Islet precursor cell (in vitro differentiated cells): ENCODE data around the gene PCED1A.
"Not testable (repeated sequence)": the region's sequence is repeated elsewhere in the genome, so short reads cannot be mapped to it uniquely, and the experiment has no call there.

Source experiments
- DNase-seq: peaks from one replicate; pipeline ENCODE4 v3.0.0-alpha.2; 2018

The PCED1A gene

DNA sequence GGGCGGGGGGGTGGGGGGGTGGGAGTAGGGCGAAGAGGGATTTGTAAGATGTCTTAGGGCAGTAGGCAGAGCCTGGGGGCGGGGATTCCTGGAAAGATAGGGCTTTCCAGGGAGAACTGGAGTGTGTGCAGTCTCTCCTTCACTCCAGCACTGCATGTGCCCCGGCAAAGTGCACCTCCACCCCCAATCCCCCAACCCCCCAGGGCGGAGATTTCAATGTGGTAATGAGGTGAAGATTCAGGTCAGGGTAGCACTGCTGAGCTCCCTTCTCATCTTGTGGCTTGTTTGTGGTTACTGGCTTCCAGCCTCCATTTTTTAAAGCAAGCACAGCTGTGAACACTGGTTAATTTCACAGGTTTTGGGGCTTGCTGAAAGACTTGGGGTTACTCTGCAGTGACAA, 18.4 kb downstream of the PCED1A start:
- peak; percentile 70 for DNase-seq

GRCh38 chr20:2820896-2821869, 19.3 kb downstream of the PCED1A start:
- DNase-seq, result peak; percentile 74

DNA sequence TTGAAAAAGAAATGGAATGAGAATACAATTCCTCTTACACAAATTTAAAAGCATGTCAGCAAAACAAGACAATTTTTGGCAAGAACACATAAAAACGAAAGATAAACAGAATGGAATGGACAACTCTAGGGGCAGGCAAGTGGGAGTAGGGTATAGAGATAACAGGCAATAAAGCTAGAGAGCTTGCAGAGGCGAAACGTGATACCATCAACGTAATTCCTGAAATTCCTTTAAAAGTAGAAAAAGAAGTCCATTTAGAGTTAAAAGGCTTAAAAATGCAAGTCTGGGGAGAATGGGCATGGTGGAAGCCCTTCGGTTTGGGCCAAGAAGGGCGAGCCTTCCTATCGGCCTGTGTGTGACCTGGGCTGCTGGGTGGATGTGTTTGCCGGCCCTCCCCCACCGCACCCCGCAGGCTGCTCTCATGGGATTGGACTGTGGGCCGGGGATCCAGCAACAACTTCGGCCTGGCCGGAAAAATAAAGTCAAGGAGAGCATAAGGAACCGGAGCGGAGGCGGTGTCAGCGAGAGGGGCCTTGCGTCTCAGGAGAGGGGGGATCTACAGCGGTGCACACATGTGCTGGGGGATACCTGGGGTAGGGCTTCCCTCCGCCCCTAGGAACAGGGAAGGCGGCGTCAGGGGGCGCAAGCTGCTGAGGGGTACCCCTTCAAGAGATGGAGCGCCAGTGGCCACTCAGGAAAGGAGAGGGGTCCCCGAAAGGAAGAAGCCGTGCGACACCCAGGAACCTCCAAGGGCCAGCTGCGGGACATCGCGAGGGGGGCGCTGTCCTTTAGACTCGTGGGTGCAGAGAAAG, 20.2 kb downstream of the PCED1A start:
- DNase-seq, result peak; percentile 92

GRCh38 chr20:2817891-2818595, 22.4 kb downstream of the PCED1A start:
- DNase-seq, result peak; percentile 22

DNA sequence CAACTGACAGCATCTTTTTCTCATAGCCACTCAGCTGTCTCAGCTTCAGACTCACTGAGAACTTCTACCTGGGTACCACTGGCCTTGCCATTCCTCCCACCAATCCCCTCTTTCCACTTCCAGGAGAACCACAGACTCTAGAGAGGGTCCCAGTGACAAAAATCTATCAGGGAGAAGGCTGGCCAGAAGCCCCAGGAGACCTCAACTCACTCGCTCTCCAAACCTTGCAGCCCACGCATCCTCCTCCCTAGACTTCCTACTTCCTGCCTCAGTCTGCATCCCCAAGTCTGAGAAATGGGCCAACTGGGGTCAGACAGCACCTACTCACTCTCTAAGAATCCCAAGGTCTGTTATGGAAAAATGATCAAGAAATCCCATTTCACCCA, 23.1 kb downstream of the PCED1A start:
- DNase-seq, result no peak

- DNase-seq, result peak; percentile 72
Measured at GRCh38 chr20:2816583-2817340, 23.7 kb downstream of the PCED1A start.

GRCh38 chr20:2816030-2816582, 24.3 kb downstream of the PCED1A start, which contains the start of gene TMEM239:
Gene TMEM239 (plus strand): TSS chr20:2816364. CDS start chr20:2816555, 191 bp downstream.
- DNase-seq, result peak; percentile 48

- DNase-seq, result peak; percentile 55
Measured at GRCh38 chr20:2815242-2815900, 25.1 kb downstream of the PCED1A start.

DNA sequence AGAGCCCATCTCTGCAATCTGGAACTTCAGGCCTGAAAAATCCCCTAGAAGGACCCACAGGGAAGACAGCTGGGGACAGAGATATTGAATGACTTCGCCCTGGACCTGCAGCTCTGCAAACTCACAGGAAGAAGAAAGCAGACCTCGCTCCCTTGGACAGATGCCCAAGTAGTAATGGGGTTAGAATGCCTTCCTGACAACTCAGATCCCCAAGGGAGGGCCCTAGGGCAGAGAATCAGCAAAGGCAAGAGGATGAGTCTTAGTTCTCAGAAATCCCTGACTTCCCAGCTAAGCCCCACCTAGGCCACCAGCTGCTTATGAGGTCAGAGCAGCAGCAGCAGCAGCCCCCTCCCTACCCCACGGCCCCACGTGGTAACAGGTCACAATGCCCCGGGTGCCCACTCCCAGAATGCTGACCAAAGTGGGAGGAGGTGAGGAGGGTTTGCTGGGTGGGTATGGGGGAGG, 25.8 kb downstream of the PCED1A start, which contains the start of gene C20orf141:
C20orf141 (plus strand) TSS at position 401 of the 465 bp plus-strand sequence. CDS start 198 bp downstream, outside the sequence.
- peak; percentile 88 for DNase-seq

DNA sequence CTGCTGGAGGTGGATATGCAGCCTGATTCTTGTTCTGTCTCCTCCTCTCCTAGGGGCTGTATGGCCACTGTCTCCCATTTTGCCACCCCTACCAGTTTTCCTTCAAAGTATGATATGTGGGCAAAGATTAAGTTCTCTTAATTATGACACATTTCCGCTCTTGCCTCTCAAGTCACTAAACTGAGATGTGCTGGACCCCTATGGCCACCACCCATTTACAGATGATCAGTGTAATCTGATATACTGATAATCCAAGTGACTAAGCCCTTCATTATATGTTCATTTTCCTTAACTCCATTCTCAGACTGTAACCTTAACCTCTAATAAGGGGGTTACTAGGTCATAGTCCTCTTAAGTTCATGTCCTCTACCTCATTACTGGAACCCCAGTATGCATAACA, 26.4 kb downstream of the PCED1A start:
- peak; percentile 24 for DNase-seq

- DNase-seq, result no peak
Measured at GRCh38 chr20:2812189-2812588, 28.3 kb downstream of the PCED1A start.

DNA sequence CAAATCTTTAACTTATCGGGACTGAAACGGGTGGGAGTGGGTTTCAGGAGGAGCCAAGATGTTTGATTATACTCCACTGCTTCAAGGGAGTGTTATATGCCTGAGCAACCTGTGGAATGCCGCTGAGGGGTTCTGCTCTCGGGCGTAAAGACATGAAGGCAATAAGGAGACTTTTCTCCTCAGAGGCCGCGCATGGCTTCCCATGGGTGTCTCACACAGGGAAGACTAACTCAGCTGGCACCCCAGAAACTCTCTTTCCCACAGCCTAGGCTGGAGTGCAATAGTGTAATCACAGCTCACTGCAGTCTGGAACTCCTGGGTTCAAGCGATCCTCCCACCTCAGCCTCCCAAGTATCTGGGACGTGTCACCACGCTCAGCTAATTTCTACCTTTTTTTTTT, 30.8 kb downstream of the PCED1A start:
- DNase-seq, result no peak

GRCh38 chr20:2807929-2808328, 32.5 kb downstream of the PCED1A start:
- DNase-seq, result not testable (repeated sequence)

- no peak for DNase-seq
Measured at GRCh38 chr20:2807019-2807418, 33.4 kb downstream of the PCED1A start.

DNA sequence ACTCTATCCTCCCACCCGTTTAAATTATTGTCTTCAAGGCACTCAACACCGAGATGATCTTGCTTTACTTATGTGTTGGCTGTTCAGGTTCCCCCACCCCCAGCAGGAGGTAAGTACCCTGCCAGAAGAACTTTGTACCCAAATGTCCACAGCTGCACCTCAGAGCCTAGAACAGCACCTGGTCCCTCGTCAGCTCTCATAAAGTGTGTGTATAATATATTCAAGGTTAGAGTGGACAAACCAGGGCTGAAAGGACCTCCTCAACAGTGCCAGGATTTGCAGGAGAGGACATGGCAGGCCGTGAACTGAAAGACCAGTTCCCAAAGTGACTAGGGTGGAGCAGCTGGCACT, 34.1 kb downstream of the PCED1A start:
- no peak for DNase-seq

DNA sequence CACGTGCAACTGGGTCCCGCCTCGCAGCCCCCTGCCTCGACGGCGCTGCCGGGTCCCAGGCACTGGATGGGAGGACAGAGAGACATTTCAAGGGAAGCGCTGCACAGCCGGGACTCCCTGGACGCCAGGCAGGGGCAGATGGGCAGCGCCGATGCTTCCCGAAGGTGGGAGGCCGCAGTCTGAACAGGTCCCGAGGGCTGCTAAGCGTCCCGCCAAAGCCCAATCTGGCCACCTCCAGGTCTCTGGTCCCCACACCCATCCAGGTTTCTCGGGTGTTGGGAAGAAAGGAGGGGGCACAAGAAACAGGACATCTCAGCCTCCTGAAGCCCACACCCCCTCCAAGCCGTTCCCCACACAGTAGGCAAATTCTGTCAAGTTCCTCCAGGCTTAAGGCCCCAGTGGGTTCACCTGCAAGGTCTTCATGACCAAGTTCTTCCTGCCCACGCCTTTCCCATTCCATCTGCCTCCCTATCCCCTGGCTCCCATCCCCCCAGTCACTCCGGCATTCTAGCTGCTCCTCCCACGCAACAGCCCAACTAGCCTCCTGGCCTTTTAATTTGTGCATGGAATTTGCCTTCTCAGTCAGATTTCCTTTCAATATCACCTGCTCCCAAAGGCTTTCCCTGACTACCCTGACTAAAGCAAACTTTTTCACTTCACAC, 34.6 kb downstream of the PCED1A start:
- DNase-seq, result peak; percentile 58

DNA sequence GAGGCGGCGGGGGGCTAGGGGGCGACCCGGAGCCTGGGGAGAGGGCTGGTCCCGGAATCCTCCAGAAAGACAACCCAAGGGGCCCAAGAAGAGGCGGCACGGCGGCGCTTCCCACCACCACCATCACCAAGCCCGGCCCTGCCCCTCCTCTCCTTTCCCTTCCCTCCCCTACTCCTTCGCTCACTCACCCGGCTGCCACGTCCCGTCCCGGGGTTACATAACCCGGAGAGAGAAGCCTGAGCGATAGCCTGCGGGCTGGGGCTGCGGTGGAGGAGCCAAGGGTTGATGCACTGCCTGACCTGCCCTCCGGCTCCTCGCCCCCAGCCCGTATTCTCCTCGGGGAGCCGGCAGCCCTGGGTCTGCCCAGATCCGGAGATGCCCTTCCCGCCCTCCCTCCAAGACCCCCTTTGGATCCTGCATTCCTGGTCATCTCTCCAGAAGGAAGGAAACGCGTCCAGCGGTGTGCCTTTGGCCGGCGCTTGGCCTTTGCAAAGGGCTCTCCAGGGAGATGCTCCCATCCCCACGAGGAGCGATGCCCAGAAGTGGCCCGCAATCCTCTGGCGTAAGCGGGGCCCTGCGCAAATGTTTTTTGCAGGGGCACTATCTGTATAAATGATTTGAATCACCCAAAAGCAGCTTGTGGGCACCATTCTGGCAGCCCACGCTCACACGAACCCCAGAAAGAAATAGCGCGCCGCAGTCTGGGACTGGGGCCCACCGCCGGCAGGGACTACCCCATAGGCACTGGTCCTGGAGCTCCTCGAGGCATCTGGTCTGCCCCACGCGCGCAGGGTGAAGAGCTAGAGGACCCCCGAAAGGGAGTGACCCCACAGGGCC, 35.4 kb downstream of the PCED1A start:
- DNase-seq, result peak; percentile 72

GRCh38 chr20:2804041-2804828, 36.2 kb downstream of the PCED1A start:
- no peak for DNase-seq

DNA sequence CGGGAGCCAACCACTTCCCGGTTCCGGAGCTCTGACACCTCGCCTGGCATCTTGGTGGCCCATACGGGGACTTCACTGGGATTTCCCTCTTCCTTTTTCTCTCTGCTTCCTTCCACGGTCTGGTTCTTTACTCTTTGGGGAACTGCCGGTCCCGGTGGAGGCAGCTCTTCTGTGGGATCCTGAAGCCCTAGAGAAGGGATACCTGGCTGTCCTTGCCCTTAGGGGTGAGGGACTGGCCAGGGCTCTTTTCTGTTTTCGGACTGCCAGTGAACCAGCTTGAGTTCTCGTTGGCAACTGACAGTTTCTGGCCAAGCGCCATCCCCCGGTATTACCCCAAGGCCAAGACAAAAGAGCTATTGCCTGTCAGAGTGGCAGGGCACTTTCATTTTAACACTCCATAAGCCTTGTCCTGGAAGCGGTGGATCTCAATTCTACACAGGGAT, 39.1 kb downstream of the PCED1A start:
- no peak for DNase-seq
